Panc1 (cell line): ENCODE results near the gene MFSD12. TPM values are rescaled to one million over a fixed set of nuclear protein-coding genes. Genes with fewer than 3 reads are reported as not detected.
"Not testable (repeated sequence)": the region's sequence is repeated elsewhere in the genome, so short reads cannot be mapped to it uniquely, and the experiment has no call there.

Experiments used
- ATAC-seq: fragments of 200-7000 bp; cut with Tn5 transposase; 2 replicates; pipeline ENCODE4 v1.9.1; 2020; ENCODE audit warnings: mild to moderate bottlenecking, moderate library complexity
- BruUV-seq: library from RNA; stranded (reverse); fragments of 400-500 nt; replicated peaks from 2 replicates; lab custom pipeline; 2021; lab: Mats Ljungman, UMichigan
- CTCF ChIA-PET: fragments of 300-600 bp; sonication (Branson Sonifier 250); formaldehyde crosslinking; loops from one replicate; lab custom pipeline; 2022; ENCODE audit warnings: antibody characterized with exemption; lab: Charles Lee
- POLR2A ChIA-PET: fragments of 300-600 bp; sonication (Branson Sonifier 250); formaldehyde crosslinking; loops from one replicate; lab custom pipeline; 2022; ENCODE audit warnings: antibody characterized with exemption; lab: Charles Lee
- DNase-seq: peaks from one replicate; pipeline ENCODE4 v3.0.0-alpha.2; 2010; ENCODE audit warnings: low read depth, low spot score
- H3K27ac ChIP-seq: 2 replicates; pipeline ENCODE4 v1.5.1; 2011; ENCODE audit warnings: mild to moderate bottlenecking, low read length, inconsistent platforms
- H3K27me3 ChIP-seq: fragments of 200-500 bp; sonication (Bioruptor generic); 2 replicates; pipeline ENCODE4 v1.6.0; 2014; ENCODE audit warnings: low read length, inconsistent platforms; ENCODE audit not compliant: control insufficient read depth, insufficient read depth
- H3K36me3 ChIP-seq: fragments of 200-500 bp; sonication (Bioruptor generic); 2 replicates; pipeline ENCODE4 v1.5.1; 2014; ENCODE audit warnings: inconsistent platforms, mild to moderate bottlenecking, low read length, moderate library complexity; ENCODE audit not compliant: control insufficient read depth, insufficient read depth
- H3K4me1 ChIP-seq: 2 replicates; pipeline ENCODE4 v1.5.1; 2011; ENCODE audit warnings: inconsistent platforms, mild to moderate bottlenecking, low read length, moderate library complexity; ENCODE audit not compliant: control insufficient read depth, insufficient read depth
- H3K4me3 ChIP-seq, 2 experiments: 2 replicates each; pipeline ENCODE4 v1.5.1; 2011 to 2012; ENCODE audit warnings: low read depth in 2 of 2, low read length in 2 of 2, mild to moderate bottlenecking in 2 of 2, inconsistent platforms in 1 of 2, moderate library complexity in 1 of 2
- H3K9me3 ChIP-seq: fragments of 200-500 bp; sonication (Bioruptor generic); 2 replicates; pipeline ENCODE4 v1.5.1; 2014; ENCODE audit warnings: low read depth, mild to moderate bottlenecking, inconsistent platforms, low read length, moderate library complexity; ENCODE audit not compliant: control insufficient read depth, insufficient read depth
- CTCF ChIP-seq: fragments of 450-650 bp; IDR thresholded peaks from 2 replicates; pipeline ENCODE4 v1.5.1; 2017; ENCODE audit warnings: mild to moderate bottlenecking
- POLR2AphosphoS5 ChIP-seq: IDR thresholded peaks from 2 replicates; pipeline ENCODE4 v1.6.1; 2012; ENCODE audit warnings: mild to moderate bottlenecking, low read depth, low read length, moderate library complexity
- REST ChIP-seq, 2 experiments: IDR thresholded peaks; 2 replicates each; pipeline ENCODE4 v1.6.1; 2011 to 2012; ENCODE audit warnings: low read depth in 2 of 2, control low read depth in 1 of 2, low read length in 1 of 2, mild to moderate bottlenecking in 1 of 2, moderate library complexity in 1 of 2; ENCODE audit not compliant: insufficient read depth in 1 of 2
- SIN3A ChIP-seq: IDR thresholded peaks from 2 replicates; pipeline ENCODE4 v1.6.1; 2012; ENCODE audit warnings: low read depth, mild to moderate bottlenecking, low read length, moderate library complexity, borderline replicate concordance; ENCODE audit not compliant: insufficient read depth
- TCF7L2 ChIP-seq: IDR thresholded peaks from 2 replicates; pipeline ENCODE4 v1.6.1; 2011; ENCODE audit warnings: mild to moderate bottlenecking, low read depth, low read length, inconsistent platforms
- in situ Hi-C: cut with HindIII; loops from 2 replicates; pipeline ENCODE4 v1.10.0; 2016; ENCODE audit warnings: low sequenced_read_pairs, low pct_unique_long_range_greater_than_20kb
- intact Hi-C: fragments of 100-400 bp; cut with micrococcal nuclease; formaldehyde crosslinking; loops from one replicate; pipeline ENCODE4 v1.10.0; 2022; ENCODE audit not compliant: unreplicated experiment
- total RNA-seq: library from RNA; stranded (reverse); gene quantifications from one replicate; pipeline ENCODE4 v1.2.1, GENCODE V29; 2021; ENCODE audit not compliant: unreplicated experiment

Gene MFSD12
- total RNA-seq, 1 experiment from 2014 or later, result 98.8 TPM

- ChIA-PET POLR2A (no interaction called here), CTCF (interaction anchor here (0.6 kb wide), 1 partner anchor 675 kb away, joined by 6 read pairs; no protein-coding TSS in a partner anchor)
- intact Hi-C loops, result no loop called here
- no TSS peak for BruUV-seq
- no peaks in the 10 kb centered on the region for H3K36me3 ChIP-seq
- DNase-seq (no peak), ATAC-seq (no peak)
- in situ Hi-C loops, result no loop called here
- H3K27me3 ChIP-seq, result no peaks in the 10 kb centered on the region
- peak within 1 kb of the TSS; percentile 22 to 37 for H3K4me3 ChIP-seq
- no peaks in the 10 kb centered on the region for H3K9me3 ChIP-seq
- TF ChIP-seq SIN3A (no peak), CTCF (no peak), TCF7L2 (no peak), POLR2AphosphoS5 (no peak), REST (IDR thresholded peaks at IDR 0.05; ENCODE audit: insufficient read depth in 1 of 2, low read depth in 2 of 2, low read length in 1 of 2) (no peak)
- no peaks in the 10 kb centered on the region for H3K4me1 ChIP-seq
- no peak within 1 kb of the TSS for H3K27ac ChIP-seq
These were observed 28.1 kb upstream of the MFSD12 start, which contains the start of gene GIPC3 for GRCh38 chr19:3585301-3586126. Gene GIPC3, plus strand, starts transcription at chr19:3585478. Its CDS starts 120 bp downstream, at chr19:3585598.

GRCh38 chr19:3584036-3584802 lies 26.8 kb upstream of the MFSD12 start:
- intact Hi-C loops, in situ Hi-C loops, DNase-seq, H3K27ac ChIP-seq, POLR2A ChIA-PET, H3K4me1 ChIP-seq, H3K27me3 ChIP-seq, CTCF ChIA-PET, ATAC-seq, H3K36me3 ChIP-seq, H3K9me3 ChIP-seq, BruUV-seq, H3K4me3 ChIP-seq: not testable (repeated sequence)

- POLR2A ChIA-PET, result interaction anchor here (0.6 kb wide), 1 partner anchor 137 kb away, joined by 4 read pairs; no protein-coding TSS in a partner anchor
- ATAC-seq, BruUV-seq, H3K27me3 ChIP-seq, CTCF ChIA-PET, H3K4me3 ChIP-seq, H3K27ac ChIP-seq, in situ Hi-C loops, H3K4me1 ChIP-seq, H3K36me3 ChIP-seq, intact Hi-C loops, H3K9me3 ChIP-seq, DNase-seq: not testable (repeated sequence)
These were observed 24.4 kb upstream of the MFSD12 start for GRCh38 chr19:3581792-3582191.
